Raji (cell line): ENCODE results near the gene LSAMP.

Experiments used
- POLR2A ChIP-seq: IDR thresholded peaks from 2 replicates; pipeline ENCODE4 v1.6.1; 2011; ENCODE audit warnings: low read depth, low read length, control low read depth; ENCODE audit not compliant: insufficient read depth

Gene LSAMP

GRCh38 chr3:115915061-115915460 is 530.2 kb downstream of the LSAMP start:
- TF ChIP-seq POLR2A: no peak

GRCh38 chr3:115913069-115913686 is 532.1 kb downstream of the LSAMP start:
- no peak for TF ChIP-seq POLR2A

- TF ChIP-seq POLR2A: no peak
Observed at GRCh38 chr3:115912372-115912771, 532.9 kb downstream of the LSAMP start.

- TF ChIP-seq POLR2A: no peak
Observed at GRCh38 chr3:115905871-115906270, 539.4 kb downstream of the LSAMP start.

- TF ChIP-seq POLR2A: no peak
Observed at GRCh38 chr3:115903843-115904242, 541.4 kb downstream of the LSAMP start.

GRCh38 chr3:115901008-115901407 is 544.3 kb downstream of the LSAMP start:
- no peak for TF ChIP-seq POLR2A

GRCh38 chr3:115899535-115899934 is 545.8 kb downstream of the LSAMP start:
- TF ChIP-seq POLR2A: no peak

GRCh38 chr3:115898656-115899410 is 546.5 kb downstream of the LSAMP start:
- no peak for TF ChIP-seq POLR2A

GRCh38 chr3:115891006-115891636 is 554.2 kb downstream of the LSAMP start:
- TF ChIP-seq POLR2A: no peak

- no peak for TF ChIP-seq POLR2A
Observed at GRCh38 chr3:115890579-115890978, 554.7 kb downstream of the LSAMP start.

GRCh38 chr3:115885621-115886020 is 559.7 kb downstream of the LSAMP start:
- no peak for TF ChIP-seq POLR2A

- no peak for TF ChIP-seq POLR2A
Observed at GRCh38 chr3:115877615-115877899, 567.7 kb downstream of the LSAMP start.

GRCh38 chr3:115876876-115877614 is 568.2 kb downstream of the LSAMP start:
- TF ChIP-seq POLR2A: no peak

GRCh38 chr3:115875460-115875859 is 569.8 kb downstream of the LSAMP start:
- no peak for TF ChIP-seq POLR2A

- TF ChIP-seq POLR2A: no peak
Observed at GRCh38 chr3:115871735-115872134, 573.6 kb downstream of the LSAMP start.

GRCh38 chr3:115864911-115865310 is 580.4 kb downstream of the LSAMP start:
- TF ChIP-seq POLR2A: no peak

- no peak for TF ChIP-seq POLR2A
Observed at GRCh38 chr3:115862849-115863248, 582.4 kb downstream of the LSAMP start.

GRCh38 chr3:115862099-115862498 is 583.2 kb downstream of the LSAMP start:
- no peak for TF ChIP-seq POLR2A
